Thyroid gland (tissue), 4 donors: ENCODE data around the gene PDE8B. TPM values are rescaled to one million over a fixed set of nuclear protein-coding genes. Genes with fewer than 3 reads are reported as not detected.

ENCODE experiments used
- DNase-seq, 2 donors: peaks; one replicate each; pipeline ENCODE4 v3.0.0-alpha.2; 2019
- H3K27ac ChIP-seq, 3 donors: fragments of 200-600 bp; sonication (generic); 1 replicate in 2 of 3; 2 replicates in 1 of 3; pipeline ENCODE4 v1.5.1; 2016 to 2019; ENCODE audit warnings: mild to moderate bottlenecking in 1 of 3, moderate library complexity in 1 of 3
- H3K27me3 ChIP-seq: fragments of 200-600 bp; sonication (generic); one replicate; pipeline ENCODE4 v1.5.1; 2019
- H3K36me3 ChIP-seq, 2 donors: fragments of 200-600 bp; sonication (generic); one replicate each; pipeline ENCODE4 v1.5.1; 2016 to 2019
- H3K4me1 ChIP-seq, 2 donors: fragments of 200-600 bp; sonication (generic); one replicate each; pipeline ENCODE4 v1.5.1; 2017 to 2019
- H3K4me3 ChIP-seq, 3 donors: fragments of 200-600 bp; sonication (generic); replicated peaks in 1 of 3; 1 replicate in 2 of 3; 2 replicates in 1 of 3; pipeline ENCODE4 v1.5.1; 2016; ENCODE audit warnings: mild to moderate bottlenecking in 1 of 3
- H3K9me3 ChIP-seq: fragments of 200-600 bp; sonication (generic); one replicate; pipeline ENCODE4 v1.5.1; 2017
- CTCF ChIP-seq, 6 experiments: fragments of 200-600 bp in 3 of 6; fragments of 450-650 bp in 3 of 6; sonication (generic) in 3 of 6; IDR thresholded peaks; one replicate each; pipeline ENCODE4 v1.5.1; 2016 to 2019; ENCODE audit warnings: antibody characterized with exemption in 6 of 6, mild to moderate bottlenecking in 2 of 6, inconsistent platforms in 1 of 6, moderate library complexity in 1 of 6
- POLR2A ChIP-seq, 2 donors: fragments of 450-650 bp; IDR thresholded peaks; one replicate each; pipeline ENCODE4 v1.6.1; 2017; ENCODE audit warnings: antibody characterized with exemption in 2 of 2, mild to moderate bottlenecking in 2 of 2, moderate library complexity in 1 of 2
- WGBS, 2 donors: methylation state at CpG; one replicate each; pipeline ENCODE4 v1.1.5; 2017; 5-methylcytosine and 5-hydroxymethylcytosine counted together
- intact Hi-C: fragments of 100-400 bp; cut with DNase I; formaldehyde crosslinking; loops from one replicate; pipeline ENCODE4 v1.15.1; 2023
- total RNA-seq, 4 donors: library from RNA; depleted of rRNA; stranded (reverse); fragments of >200 nt; gene quantifications; one replicate each; pipeline ENCODE4 v1.2.3, GENCODE V29; 2016

PDE8B gene
- total RNA-seq, 4 donors from 2014 or later = 113 to 279 (median 218) TPM

- peak overlapping the region in 1 of 3 donors; percentile 38 for H3K27ac ChIP-seq
- no peaks in the 10 kb centered on the region for H3K9me3 ChIP-seq
- 93 to 98% methylated on average over 10 of the region's 10 CpGs for whole genome bisulfite sequencing, 2 donors
- H3K27me3 ChIP-seq = no peaks in the 10 kb centered on the region
- DNase-seq = no peak
- H3K36me3 ChIP-seq = peaks cover 0 to 36% of the 10 kb centered on the region in 2 donors
- no peak overlapping the region for H3K4me3 ChIP-seq
- intact Hi-C loops = no loop called here
- no peaks in the 10 kb centered on the region for H3K4me1 ChIP-seq
- no peak for TF ChIP-seq POLR2A (IDR thresholded peaks at IDR 0.05)
- TF ChIP-seq CTCF (IDR thresholded peaks at IDR 0.05) = no peak
Observed at GRCh38 chr5:77407152-77407551, 196.7 kb downstream of the PDE8B start.

GRCh38 chr5:77409870-77410621 is 199.6 kb downstream of the PDE8B start:
- 84 to 91% methylated on average over 10 of the region's 10 CpGs for WGBS, 2 donors
- no peak overlapping the region for H3K4me3 ChIP-seq
- H3K36me3 ChIP-seq = peaks cover 3 to 45% of the 10 kb centered on the region in 2 donors
- TF ChIP-seq CTCF (IDR thresholded peaks at IDR 0.05) = no peak
- TF ChIP-seq POLR2A (IDR thresholded peaks at IDR 0.05) = no peak
- H3K27ac ChIP-seq = no peak overlapping the region
- intact Hi-C loops = no loop called here
- no peaks in the 10 kb centered on the region for H3K9me3 ChIP-seq
- no peaks in the 10 kb centered on the region for H3K4me1 ChIP-seq
- DNase-seq = no peak
- no peaks in the 10 kb centered on the region for H3K27me3 ChIP-seq

DNA sequence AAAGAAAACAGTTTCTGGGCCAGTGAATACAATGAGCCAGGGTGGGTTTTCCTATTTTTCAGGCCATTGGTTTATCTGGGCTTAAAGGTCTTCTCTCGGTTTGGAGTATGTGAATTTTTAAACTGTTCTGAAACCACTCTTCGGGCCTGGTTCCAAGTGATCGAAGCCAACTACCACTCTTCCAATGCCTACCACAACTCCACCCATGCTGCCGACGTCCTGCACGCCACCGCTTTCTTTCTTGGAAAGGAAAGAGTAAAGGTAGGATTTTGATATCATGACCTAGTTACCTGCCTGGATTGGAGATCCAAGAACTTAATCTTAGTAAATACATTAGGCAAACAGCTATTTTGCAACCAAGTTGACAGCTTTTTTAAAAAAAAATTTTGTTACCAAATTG is 202.6 kb downstream of the PDE8B start:
- no peak for TF ChIP-seq POLR2A (IDR thresholded peaks at IDR 0.05)
- no peak for TF ChIP-seq CTCF (IDR thresholded peaks at IDR 0.05)
- no peaks in the 10 kb centered on the region for H3K4me1 ChIP-seq
- no peak overlapping the region for H3K27ac ChIP-seq
- WGBS, 2 donors = 91 to 95% methylated on average over 7 of the region's 7 CpGs
- DNase-seq = no peak
- peaks cover 9 to 44% of the 10 kb centered on the region in 2 donors for H3K36me3 ChIP-seq
- no peak overlapping the region for H3K4me3 ChIP-seq
- H3K27me3 ChIP-seq = no peaks in the 10 kb centered on the region
- no peaks in the 10 kb centered on the region for H3K9me3 ChIP-seq
- intact Hi-C loops = no loop called here

- DNase-seq = no peak
- no peaks in the 10 kb centered on the region for H3K4me1 ChIP-seq
- TF ChIP-seq POLR2A (IDR thresholded peaks at IDR 0.05) (no peak), CTCF (IDR thresholded peaks at IDR 0.05) (no peak)
- WGBS, 2 donors = 89 to 91% methylated on average over 5 of the region's 5 CpGs
- intact Hi-C loops = no loop called here
- peaks cover 32 to 67% of the 10 kb centered on the region in 2 donors for H3K36me3 ChIP-seq
- no peaks in the 10 kb centered on the region for H3K27me3 ChIP-seq
- no peaks in the 10 kb centered on the region for H3K9me3 ChIP-seq
- peak overlapping the region in 1 of 3 donors; percentile 7 for H3K27ac ChIP-seq
- no peak overlapping the region for H3K4me3 ChIP-seq
Observed at GRCh38 chr5:77418162-77418561, 207.7 kb downstream of the PDE8B start.
